GM12874 (cell line): ENCODE results near the gene CASP7.

Experiments
- CTCF ChIP-seq: IDR thresholded peaks from 2 replicates; pipeline ENCODE4 v1.5.1; 2011; ENCODE audit warnings: low read depth, mild to moderate bottlenecking, control low read depth, low read length, moderate library complexity; ENCODE audit not compliant: insufficient read depth

Gene CASP7

DNA sequence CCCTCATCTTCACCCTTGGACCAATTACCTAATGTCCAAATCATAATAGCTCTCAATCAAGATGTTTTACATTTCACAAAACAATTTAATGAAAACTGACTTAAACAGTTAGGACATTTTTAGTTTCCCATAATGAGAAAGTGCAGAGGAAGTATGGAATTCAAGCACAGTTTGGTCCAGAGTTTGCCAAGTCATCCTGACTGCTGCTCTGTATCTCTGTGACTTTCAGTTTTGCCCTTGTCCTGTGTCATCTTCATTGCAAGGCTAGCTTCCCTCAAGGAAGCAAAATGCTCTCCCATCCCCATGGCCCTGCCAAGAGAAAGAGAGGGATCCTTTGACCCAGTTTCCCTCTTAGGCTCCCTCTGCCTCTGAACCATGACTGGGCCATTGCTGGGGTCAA is 63.9 kb downstream of the CASP7 start:
- TF ChIP-seq CTCF: no peak

DNA sequence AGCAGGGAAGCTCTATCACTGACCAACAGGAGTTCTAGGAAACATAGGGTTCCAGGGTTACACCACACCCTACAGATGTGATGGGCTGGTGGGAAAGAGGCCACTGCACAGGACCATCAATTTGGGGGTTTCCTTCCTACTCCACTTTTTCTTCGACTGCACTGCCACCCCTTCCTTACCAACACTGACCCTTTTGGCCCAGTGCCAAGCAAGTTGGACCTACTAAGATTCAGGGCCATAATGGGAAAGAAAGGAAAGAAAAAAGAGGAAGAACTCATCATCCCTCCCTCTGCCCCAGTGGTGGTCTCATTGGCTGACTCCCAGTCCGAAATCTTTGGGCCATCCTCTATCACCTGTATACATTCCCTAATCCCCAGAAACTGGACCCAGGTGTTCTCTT is 65.7 kb downstream of the CASP7 start:
- TF ChIP-seq CTCF: no peak

DNA sequence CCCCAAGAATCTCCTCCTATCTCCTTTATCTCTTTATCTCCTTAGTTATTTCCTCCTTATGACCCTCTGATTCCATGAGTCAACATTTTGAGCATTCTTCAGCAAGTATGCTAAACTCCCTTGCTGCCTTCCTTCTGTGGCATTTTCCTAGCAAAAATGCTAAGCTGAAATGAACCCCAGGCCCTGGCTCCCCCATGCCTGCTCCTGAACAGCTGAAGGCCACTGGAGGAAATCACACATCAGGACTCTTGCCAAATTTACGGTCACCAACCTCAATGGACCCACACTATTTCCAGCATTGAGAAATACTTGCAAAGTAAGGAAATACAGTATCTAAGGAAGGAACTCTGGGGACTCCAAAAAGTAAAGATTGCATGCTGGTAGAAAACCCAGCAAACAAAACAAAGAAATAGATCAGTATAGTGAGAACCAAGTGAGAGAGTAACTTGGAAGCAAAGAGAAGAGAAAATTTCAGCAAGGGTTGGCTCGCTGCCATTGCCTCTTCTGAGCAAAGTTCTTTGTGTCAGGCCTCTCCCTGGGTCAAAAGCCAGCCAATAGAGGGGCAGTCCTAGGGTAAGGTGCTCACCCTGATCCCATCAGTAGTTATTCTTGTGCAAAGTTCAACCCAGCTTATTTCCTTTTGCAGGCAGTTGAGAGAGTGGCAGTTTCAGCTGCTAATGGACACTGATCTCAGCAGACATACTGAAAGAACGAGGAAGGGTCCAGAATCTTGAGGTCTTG is 66.7 kb downstream of the CASP7 start:
- TF ChIP-seq CTCF: no peak

GRCh38 chr10:113751181-113751732 is 71.5 kb downstream of the CASP7 start, which contains the start of gene PLEKHS1:
TSS of gene PLEKHS1 (plus strand) at chr10:113751682. CDS start at chr10:113755278, 3,596 bp downstream.
- no peak for TF ChIP-seq CTCF

GRCh38 chr10:113752553-113752952 is 72.8 kb downstream of the CASP7 start:
- no peak for TF ChIP-seq CTCF

DNA sequence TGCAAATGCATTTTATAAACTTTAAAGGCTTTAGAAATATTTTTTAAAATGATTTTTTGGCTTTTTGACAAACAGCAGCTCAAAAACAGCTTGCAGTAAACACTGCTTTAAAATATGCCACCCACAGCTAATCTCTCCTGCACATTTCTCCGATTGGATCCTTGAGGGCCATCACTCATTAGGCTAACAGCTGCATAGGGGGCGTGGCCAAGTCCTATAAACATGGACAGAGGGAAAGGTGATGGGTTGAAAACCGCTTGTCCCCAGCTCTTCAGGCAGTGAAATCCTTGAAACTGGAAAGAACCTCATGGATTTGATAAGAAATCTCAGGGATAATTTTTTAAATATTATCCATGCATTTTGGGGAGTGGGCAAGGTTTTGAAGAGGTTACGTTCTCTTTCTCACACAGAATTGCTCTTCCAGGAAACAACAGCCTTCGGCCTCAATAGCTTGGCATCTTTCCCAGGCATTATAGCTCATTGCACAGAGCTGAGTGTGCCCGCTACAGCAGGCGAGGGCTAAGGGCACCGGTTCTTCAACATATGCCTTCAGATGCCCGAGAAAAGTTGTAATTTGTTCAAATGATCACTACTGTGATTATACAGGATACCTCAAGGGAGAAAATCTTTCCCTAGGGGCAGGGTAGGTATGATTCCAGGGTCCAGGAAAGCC is 73.4 kb downstream of the CASP7 start:
- TF ChIP-seq CTCF: no peak

DNA sequence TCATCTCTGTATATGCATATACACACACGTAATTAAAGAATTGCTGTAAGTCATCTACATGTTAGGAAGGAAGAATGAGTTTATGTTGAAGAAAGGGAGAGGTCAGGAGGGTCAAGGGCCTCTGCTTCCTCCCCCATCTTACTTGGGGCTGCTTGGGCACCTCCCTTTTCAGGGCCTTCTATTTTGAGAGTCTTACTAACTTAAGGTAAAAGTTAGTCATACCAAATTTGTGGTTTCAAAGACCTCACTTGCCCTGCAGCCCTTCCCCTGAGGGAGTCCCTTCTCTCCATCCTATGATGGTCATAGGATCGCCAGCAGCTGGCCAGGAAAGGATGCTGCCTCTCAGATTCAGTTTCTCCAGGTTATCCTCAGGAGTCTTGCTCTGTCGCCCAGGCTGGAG is 74.4 kb downstream of the CASP7 start:
- no peak for TF ChIP-seq CTCF
